Thyroid gland (tissue), 4 donors: Measurements from ENCODE around the gene DUSP10. TPM values are rescaled to one million over a fixed set of nuclear protein-coding genes. Genes with fewer than 3 reads are reported as not detected.

ENCODE experiments used
- DNase-seq, 2 donors: peaks; one replicate each; pipeline ENCODE4 v3.0.0-alpha.2; 2019
- H3K27ac ChIP-seq, 3 donors: fragments of 200-600 bp; sonication (generic); 1 replicate in 2 of 3; 2 replicates in 1 of 3; pipeline ENCODE4 v1.5.1; 2016 to 2019; ENCODE audit warnings: mild to moderate bottlenecking in 1 of 3, moderate library complexity in 1 of 3
- H3K27me3 ChIP-seq: fragments of 200-600 bp; sonication (generic); one replicate; pipeline ENCODE4 v1.5.1; 2019
- H3K36me3 ChIP-seq, 2 donors: fragments of 200-600 bp; sonication (generic); one replicate each; pipeline ENCODE4 v1.5.1; 2016 to 2019
- H3K4me1 ChIP-seq, 2 donors: fragments of 200-600 bp; sonication (generic); one replicate each; pipeline ENCODE4 v1.5.1; 2017 to 2019
- H3K4me3 ChIP-seq, 3 donors: fragments of 200-600 bp; sonication (generic); replicated peaks in 1 of 3; 1 replicate in 2 of 3; 2 replicates in 1 of 3; pipeline ENCODE4 v1.5.1; 2016; ENCODE audit warnings: mild to moderate bottlenecking in 1 of 3
- H3K9me3 ChIP-seq: fragments of 200-600 bp; sonication (generic); one replicate; pipeline ENCODE4 v1.5.1; 2017
- CTCF ChIP-seq, 6 experiments: fragments of 200-600 bp in 3 of 6; fragments of 450-650 bp in 3 of 6; sonication (generic) in 3 of 6; IDR thresholded peaks; one replicate each; pipeline ENCODE4 v1.5.1; 2016 to 2019; ENCODE audit warnings: antibody characterized with exemption in 6 of 6, mild to moderate bottlenecking in 2 of 6, inconsistent platforms in 1 of 6, moderate library complexity in 1 of 6
- POLR2A ChIP-seq, 2 donors: fragments of 450-650 bp; IDR thresholded peaks; one replicate each; pipeline ENCODE4 v1.6.1; 2017; ENCODE audit warnings: antibody characterized with exemption in 2 of 2, mild to moderate bottlenecking in 2 of 2, moderate library complexity in 1 of 2
- WGBS, 2 donors: methylation state at CpG; one replicate each; pipeline ENCODE4 v1.1.5; 2017; 5-methylcytosine and 5-hydroxymethylcytosine counted together
- intact Hi-C: fragments of 100-400 bp; cut with DNase I; formaldehyde crosslinking; loops from one replicate; pipeline ENCODE4 v1.15.1; 2023
- total RNA-seq, 4 donors: library from RNA; depleted of rRNA; stranded (reverse); fragments of >200 nt; gene quantifications; one replicate each; pipeline ENCODE4 v1.2.3, GENCODE V29; 2016

DUSP10 gene
- total RNA-seq, 4 donors from 2014 or later, result 7.2 to 13.8 (median 8.6) TPM

GRCh38 chr1:221692643-221693042, 49.2 kb downstream of the DUSP10 start:
- 62 to 91% methylated on average over 2 of the region's 2 CpGs for WGBS, 2 donors
- no peak overlapping the region for H3K4me3 ChIP-seq
- DNase-seq, result no peak
- H3K36me3 ChIP-seq, result no peaks in the 10 kb centered on the region
- H3K27me3 ChIP-seq, result no peaks in the 10 kb centered on the region
- no peaks in the 10 kb centered on the region for H3K9me3 ChIP-seq
- no peak for TF ChIP-seq POLR2A (IDR thresholded peaks at IDR 0.05)
- TF ChIP-seq CTCF (IDR thresholded peaks at IDR 0.05), result no peak
- H3K4me1 ChIP-seq, result peaks cover 0 to 7% of the 10 kb centered on the region in 2 donors
- no peak overlapping the region for H3K27ac ChIP-seq
- intact Hi-C loops, result no loop called here

GRCh38 chr1:221691261-221691660, 50.6 kb downstream of the DUSP10 start:
- no peaks in the 10 kb centered on the region for H3K36me3 ChIP-seq
- no peak overlapping the region for H3K27ac ChIP-seq
- no peak overlapping the region for H3K4me3 ChIP-seq
- DNase-seq, result no peak
- no peaks in the 10 kb centered on the region for H3K27me3 ChIP-seq
- intact Hi-C loops, result no loop called here
- H3K4me1 ChIP-seq, result peaks cover 0 to 7% of the 10 kb centered on the region in 2 donors
- H3K9me3 ChIP-seq, result no peaks in the 10 kb centered on the region
- TF ChIP-seq POLR2A (IDR thresholded peaks at IDR 0.05) (no peak), CTCF (IDR thresholded peaks at IDR 0.05) (no peak)

GRCh38 chr1:221690858-221691257, 51.0 kb downstream of the DUSP10 start:
- DNase-seq, result no peak
- no peak overlapping the region for H3K4me3 ChIP-seq
- intact Hi-C loops, result no loop called here
- H3K27ac ChIP-seq, result no peak overlapping the region
- TF ChIP-seq POLR2A (IDR thresholded peaks at IDR 0.05) (no peak), CTCF (IDR thresholded peaks at IDR 0.05) (no peak)
- no peaks in the 10 kb centered on the region for H3K9me3 ChIP-seq
- H3K27me3 ChIP-seq, result no peaks in the 10 kb centered on the region
- H3K4me1 ChIP-seq, result peaks cover 0 to 7% of the 10 kb centered on the region in 2 donors
- WGBS, 2 donors, result 83 to 90% methylated on average over 1 of the region's 1 CpG
- no peaks in the 10 kb centered on the region for H3K36me3 ChIP-seq

- DNase-seq, result no peak
- Histone ChIP-seq H3K27me3 (no peaks in the 10 kb centered on the region), H3K4me3 (no peak overlapping the region), H3K9me3 (no peaks in the 10 kb centered on the region), H3K4me1 (no peaks in the 10 kb centered on the region), H3K36me3 (no peaks in the 10 kb centered on the region), H3K27ac (no peak overlapping the region)
- 98 to 100% methylated on average over 3 of the region's 3 CpGs for WGBS, 2 donors
- intact Hi-C loops, result no loop called here
- TF ChIP-seq CTCF (IDR thresholded peaks at IDR 0.05), result no peak
- no peak for TF ChIP-seq POLR2A (IDR thresholded peaks at IDR 0.05)
Measured at GRCh38 chr1:221689138-221689537, 52.8 kb downstream of the DUSP10 start.

GRCh38 chr1:221688488-221688843, 53.4 kb downstream of the DUSP10 start:
- no peak overlapping the region for H3K27ac ChIP-seq
- H3K36me3 ChIP-seq, result no peaks in the 10 kb centered on the region
- intact Hi-C loops, result no loop called here
- WGBS, 2 donors, result 88 to 91% methylated on average over 1 of the region's 1 CpG
- no peaks in the 10 kb centered on the region for H3K4me1 ChIP-seq
- H3K9me3 ChIP-seq, result no peaks in the 10 kb centered on the region
- no peak overlapping the region for H3K4me3 ChIP-seq
- DNase-seq, result no peak
- TF ChIP-seq POLR2A (IDR thresholded peaks at IDR 0.05) (no peak), CTCF (IDR thresholded peaks at IDR 0.05) (no peak)
- H3K27me3 ChIP-seq, result no peaks in the 10 kb centered on the region
